ENCODE data around the gene RPS15. TPM values are rescaled to one million over a fixed set of nuclear protein-coding genes. Genes with fewer than 3 reads are reported as not detected.

Gene RPS15
- total and polyA plus RNA-seq, 2 of the 13 experiments (the other 11 are each of a cell fraction or from before 2014, with no cell fraction given) = 695 to 1,411 TPM

DNA sequence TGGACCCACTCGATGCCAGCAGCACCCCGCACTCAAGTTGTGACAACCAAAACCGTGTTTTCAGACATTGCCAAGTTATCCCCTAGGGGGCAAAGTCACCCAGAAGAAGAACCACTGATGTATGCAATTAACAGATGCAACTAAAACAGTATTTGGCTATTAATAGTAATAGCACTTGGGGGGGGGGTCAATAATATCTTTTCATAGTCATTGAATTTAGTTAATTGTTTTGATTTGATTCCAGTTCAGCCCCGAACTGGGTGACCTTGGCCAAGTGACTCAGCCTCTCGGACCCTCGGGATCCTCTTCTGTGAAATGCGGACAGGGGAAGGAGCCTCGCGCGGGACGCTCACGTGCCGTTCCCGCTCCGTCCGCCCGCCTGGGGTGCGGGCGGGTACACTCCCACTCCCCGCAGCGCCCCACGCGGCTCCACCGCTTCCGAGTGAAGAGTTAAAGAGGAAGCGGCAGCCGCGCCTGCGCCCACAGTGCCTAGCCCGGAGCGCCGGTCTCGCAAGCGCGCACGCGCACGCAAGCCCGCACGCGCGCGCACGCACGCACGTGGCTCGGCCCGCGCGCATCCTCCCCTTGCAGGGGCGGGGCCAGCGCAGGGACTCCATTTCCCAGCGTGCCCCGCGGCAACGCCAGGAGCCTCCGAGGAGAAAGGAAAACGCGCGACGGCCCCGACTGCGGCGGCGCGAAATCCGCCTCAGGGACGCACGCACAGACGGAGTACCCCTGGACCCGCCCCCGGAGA is 31.2 kb upstream of the RPS15 start (continued):
- TF ChIP-seq GFI1 (CRISPR knock-in tag; IDR thresholded peaks at IDR 0.05; ENCODE audit: borderline replicate concordance) (0 out of 2 replicates have a peak, but pooled peaks have one; percentile 18), SRSF9 (IDR thresholded peaks at IDR 0.05; ENCODE audit: borderline replicate concordance, insufficient read depth, low read depth, low read length, poor library complexity, severe bottlenecking) (no peak), MXI1 (IDR thresholded peaks at IDR 0.05; ENCODE audit: borderline replicate concordance, low read depth, low read length) (peak; percentile 90; the same call in 2 of the 3 replicates), STAG1 (CRISPR knock-in tag; IDR thresholded peaks at IDR 0.05) (peak; percentile 36), ZNF841 (CRISPR knock-in tag; IDR thresholded peaks at IDR 0.05; ENCODE audit: borderline replicate concordance) (no peak), NFYB (CRISPR knock-in tag; IDR thresholded peaks at IDR 0.05) (peak; percentile 74), BHLHE40 (IDR thresholded peaks at IDR 0.05; ENCODE audit: low read length) (peak; percentile 88), WIZ (CRISPR knock-in tag; IDR thresholded peaks at IDR 0.05) (0 out of 2 replicates have a peak, but pooled peaks have one; percentile 24), NFYC (CRISPR knock-in tag; IDR thresholded peaks at IDR 0.05) (peak; percentile 56; the same call in 1 of the 2 replicates), ZFY (CRISPR knock-in tag; IDR thresholded peaks at IDR 0.05) (peak; percentile 32; the same call in 1 of the 2 replicates), NR2C2 (CRISPR knock-in tag; IDR thresholded peaks at IDR 0.05; ENCODE audit: borderline replicate concordance) (peak; percentile 62; the same call in 1 of the 2 replicates), CBFB (CRISPR knock-in tag; IDR thresholded peaks at IDR 0.05) (0 out of 2 replicates have a peak, but pooled peaks have one; percentile 34), ZNF616 (CRISPR knock-in tag; IDR thresholded peaks at IDR 0.05; ENCODE audit: low read depth) (no peak)
- TF ChIP-seq, protein P1, sequence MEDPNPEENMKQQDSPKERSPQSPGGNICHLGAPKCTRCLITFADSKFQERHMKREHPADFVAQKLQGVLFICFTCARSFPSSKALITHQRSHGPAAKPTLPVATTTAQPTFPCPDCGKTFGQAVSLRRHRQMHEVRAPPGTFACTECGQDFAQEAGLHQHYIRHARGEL (CRISPR knock-in tag; IDR thresholded peaks at IDR 0.05) = no peak
- TF ChIP-seq, protein P2, sequence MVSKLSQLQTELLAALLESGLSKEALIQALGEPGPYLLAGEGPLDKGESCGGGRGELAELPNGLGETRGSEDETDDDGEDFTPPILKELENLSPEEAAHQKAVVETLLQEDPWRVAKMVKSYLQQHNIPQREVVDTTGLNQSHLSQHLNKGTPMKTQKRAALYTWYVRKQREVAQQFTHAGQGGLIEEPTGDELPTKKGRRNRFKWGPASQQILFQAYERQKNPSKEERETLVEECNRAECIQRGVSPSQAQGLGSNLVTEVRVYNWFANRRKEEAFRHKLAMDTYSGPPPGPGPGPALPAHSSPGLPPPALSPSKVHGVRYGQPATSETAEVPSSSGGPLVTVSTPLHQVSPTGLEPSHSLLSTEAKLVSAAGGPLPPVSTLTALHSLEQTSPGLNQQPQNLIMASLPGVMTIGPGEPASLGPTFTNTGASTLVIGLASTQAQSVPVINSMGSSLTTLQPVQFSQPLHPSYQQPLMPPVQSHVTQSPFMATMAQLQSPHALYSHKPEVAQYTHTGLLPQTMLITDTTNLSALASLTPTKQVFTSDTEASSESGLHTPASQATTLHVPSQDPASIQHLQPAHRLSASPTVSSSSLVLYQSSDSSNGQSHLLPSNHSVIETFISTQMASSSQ (IDR thresholded peaks at IDR 0.05; ENCODE audit: low read depth) = no peak
- TF ChIP-seq, protein P2 (CRISPR knock-in tag; IDR thresholded peaks at IDR 0.05; ENCODE audit: borderline replicate concordance) = 0 out of 2 replicates have a peak, but pooled peaks have one; percentile 34
